ENCODE data around the gene GPR3.

DNA sequence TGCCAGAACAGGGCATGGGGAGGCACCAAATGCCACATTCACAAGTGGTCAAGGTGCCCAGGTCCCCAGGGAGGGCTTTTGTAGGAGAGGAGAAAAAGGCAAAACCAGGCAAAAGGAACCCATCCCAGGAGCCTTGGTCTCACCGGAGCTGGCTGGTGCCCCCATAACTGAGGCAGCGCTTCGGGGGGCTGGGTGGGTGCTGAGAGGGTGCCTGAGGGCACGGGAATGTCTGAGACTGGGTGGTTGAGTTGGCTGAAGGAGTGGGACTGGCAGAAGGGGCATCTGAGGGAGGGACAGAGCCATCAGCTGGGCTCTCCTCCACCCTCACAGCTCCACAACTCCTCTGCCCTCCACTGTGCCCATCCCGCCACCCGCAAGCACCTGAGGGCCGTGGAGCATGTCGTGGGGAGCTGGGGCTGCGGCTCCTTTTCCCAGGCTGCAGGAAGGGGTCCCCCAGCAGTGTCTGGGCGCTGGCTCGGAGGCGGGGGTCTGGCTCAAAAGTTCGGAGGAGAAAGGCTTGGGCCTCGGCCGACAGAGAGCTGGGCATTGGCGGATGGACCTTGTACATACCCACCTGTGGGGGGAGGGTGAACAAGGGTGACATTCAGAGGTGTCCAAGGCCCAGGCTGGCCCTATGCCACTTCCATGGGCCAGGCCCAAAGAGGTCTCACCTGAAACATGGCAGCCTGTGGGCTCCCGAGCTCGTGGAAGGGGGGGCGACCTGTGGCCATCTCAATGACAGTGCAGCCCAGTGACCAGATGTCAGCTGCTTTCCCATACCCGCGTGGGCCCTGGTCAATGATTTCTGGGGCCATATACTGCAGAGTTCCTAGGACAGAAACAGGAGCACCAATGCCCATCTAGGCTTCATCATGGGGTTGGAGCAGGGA, 34.1 kb upstream of the GPR3 start:
- no peak for TF ChIP-seq POLR2A (IDR thresholded peaks at IDR 0.05; ENCODE audit: low read length)
- no peak for TF ChIP-seq GATA1 (IDR thresholded peaks at IDR 0.05; ENCODE audit: low read depth, low read length)
